Transverse colon (tissue), 4 donors: ENCODE data around the gene PPP1R14C. TPM values are rescaled to one million over a fixed set of nuclear protein-coding genes. Genes with fewer than 3 reads are reported as not detected.

Experiments
- DNase-seq: peaks from one replicate; pipeline ENCODE4 v3.0.0-alpha.2; 2019
- H3K27ac ChIP-seq, 4 donors: fragments of 200-600 bp; sonication (generic); 2 replicates each; pipeline ENCODE4 v1.5.1; 2016 to 2018; ENCODE audit warnings: inconsistent platforms in 4 of 4
- H3K27me3 ChIP-seq: fragments of 200-600 bp; sonication (generic); 2 replicates; pipeline ENCODE4 v1.5.1; 2017; ENCODE audit warnings: inconsistent platforms
- H3K36me3 ChIP-seq, 4 donors: fragments of 200-600 bp; sonication (generic); 2 replicates each; pipeline ENCODE4 v1.5.1; 2017 to 2019; ENCODE audit warnings: inconsistent platforms in 4 of 4
- H3K4me1 ChIP-seq, 4 donors: fragments of 200-600 bp; sonication (generic); 2 replicates each; pipeline ENCODE4 v1.5.1; 2017 to 2020; ENCODE audit warnings: inconsistent platforms in 4 of 4
- H3K4me3 ChIP-seq, 4 donors: fragments of 200-600 bp; sonication (generic); 1 replicate in 1 of 4; 2 replicates in 3 of 4; pipeline versions ENCODE4 v1.5.1 to v1.6.1; 2017 to 2019; ENCODE audit warnings: inconsistent platforms in 4 of 4
- H3K9me3 ChIP-seq, 2 donors: fragments of 200-600 bp; sonication (generic); 2 replicates each; pipeline ENCODE4 v1.5.1; 2017 to 2019; ENCODE audit warnings: inconsistent platforms in 2 of 2
- CTCF ChIP-seq, 5 experiments: fragments of 200-600 bp in 3 of 5; fragments of 450-650 bp in 2 of 5; sonication (generic) in 3 of 5; IDR thresholded peaks; 1 replicate in 2 of 5; 2 replicates in 3 of 5; pipeline ENCODE4 v1.5.1; 2016 to 2017; ENCODE audit warnings: antibody characterized with exemption in 5 of 5, inconsistent platforms in 3 of 5, mild to moderate bottlenecking in 2 of 5, moderate library complexity in 1 of 5
- EP300 ChIP-seq: sonication (generic); formaldehyde crosslinking; IDR thresholded peaks from one replicate; pipeline ENCODE4 v1.6.1; 2017; ENCODE audit warnings: antibody characterized with exemption, low read depth
- POLR2A ChIP-seq: fragments of 450-650 bp; IDR thresholded peaks from one replicate; pipeline ENCODE4 v1.6.1; 2016; ENCODE audit warnings: antibody characterized with exemption, mild to moderate bottlenecking, moderate library complexity
- POLR2AphosphoS5 ChIP-seq, 3 donors: sonication (generic); formaldehyde crosslinking; IDR thresholded peaks; one replicate each; pipeline ENCODE4 v1.6.1; 2016; ENCODE audit warnings: antibody characterized with exemption in 3 of 3
- WGBS, 2 donors: methylation state at CpG; one replicate each; pipeline ENCODE4 v1.1.5; 2018; ENCODE audit warnings: low coverage in 1 of 2; 5-methylcytosine and 5-hydroxymethylcytosine counted together
- in situ Hi-C, 4 donors: fragments of 200-750 bp; cut with MboI; loops; one replicate each; pipeline versions ENCODE4 v1.15.0 to v1.15.1; 2017; ENCODE audit warnings: low sequenced_read_pairs in 3 of 4, low pct_ligation_motif_present in 1 of 4, low pct_unique_long_range_greater_than_20kb in 1 of 4
- intact Hi-C: fragments of 100-400 bp; cut with DNase I; formaldehyde crosslinking; loops from one replicate; pipeline ENCODE4 v1.15.1; 2023; ENCODE audit warnings: low total_unique reads
- total RNA-seq, 4 donors: library from RNA; depleted of rRNA; stranded (reverse); fragments of >200 nt; gene quantifications; one replicate each; pipeline ENCODE4 v1.1.0, GENCODE V29; 2016

The PPP1R14C gene
- total RNA-seq, 4 donors from 2014 or later, result 1.2 to 64.5 (median 38.8) TPM

DNA sequence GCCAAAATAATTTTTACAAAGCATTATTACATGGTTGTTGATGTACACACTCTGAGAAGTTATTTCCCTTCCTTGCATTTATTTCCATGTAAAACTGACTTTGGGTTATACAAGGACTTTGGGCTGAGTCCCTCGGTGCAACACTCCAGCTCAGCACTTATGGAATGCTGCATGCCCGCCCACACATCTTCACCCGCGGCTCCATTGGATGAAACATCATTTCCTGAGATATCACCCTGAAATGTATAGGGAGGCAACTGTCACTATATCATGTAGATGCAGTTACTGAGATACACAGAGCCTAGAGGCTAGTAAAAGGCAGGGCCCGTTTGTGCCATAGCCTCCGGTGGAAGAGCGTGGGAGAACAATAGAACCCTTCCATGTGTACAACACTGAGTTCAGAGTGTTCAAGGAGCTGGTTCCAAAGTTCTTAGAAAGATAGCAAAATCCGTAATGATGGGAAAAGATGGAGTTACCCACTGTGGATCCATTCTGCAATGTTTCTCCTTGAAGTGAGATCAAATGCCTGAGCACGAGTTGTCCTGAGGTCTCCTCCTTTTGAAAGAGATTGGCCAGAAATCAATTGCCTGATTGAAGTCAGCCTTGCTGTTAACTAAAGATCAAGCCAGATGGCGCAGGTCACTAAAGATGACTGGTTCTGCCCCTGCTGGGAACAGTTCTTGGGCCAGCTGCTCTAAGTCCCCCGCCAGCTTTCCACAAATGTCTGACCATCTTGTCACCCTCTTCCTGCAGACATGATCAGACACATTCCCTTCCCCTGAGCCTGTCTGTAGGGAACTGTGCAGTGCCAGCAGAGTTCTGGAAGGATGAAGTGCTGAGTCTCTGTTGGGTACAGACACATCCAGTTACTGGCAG, 125.1 kb downstream of the PPP1R14C start:
- intact Hi-C loops, result no loop called here
- Histone ChIP-seq H3K27me3 (no peaks in the 10 kb centered on the region), H3K9me3 (no peaks in the 10 kb centered on the region), H3K4me3 (no peak overlapping the region), H3K4me1 (no peaks in the 10 kb centered on the region), H3K36me3 (no peaks in the 10 kb centered on the region), H3K27ac (no peak overlapping the region)
- 87 to 89% methylated on average over 3 to 11 of the region's 11 CpGs for WGBS, 2 donors
- in situ Hi-C loops, result no loop called here
- TF ChIP-seq POLR2AphosphoS5 (IDR thresholded peaks at IDR 0.05), result no peak
- TF ChIP-seq POLR2A, result no peak
- no peak for TF ChIP-seq EP300
- no peak for DNase-seq

DNA sequence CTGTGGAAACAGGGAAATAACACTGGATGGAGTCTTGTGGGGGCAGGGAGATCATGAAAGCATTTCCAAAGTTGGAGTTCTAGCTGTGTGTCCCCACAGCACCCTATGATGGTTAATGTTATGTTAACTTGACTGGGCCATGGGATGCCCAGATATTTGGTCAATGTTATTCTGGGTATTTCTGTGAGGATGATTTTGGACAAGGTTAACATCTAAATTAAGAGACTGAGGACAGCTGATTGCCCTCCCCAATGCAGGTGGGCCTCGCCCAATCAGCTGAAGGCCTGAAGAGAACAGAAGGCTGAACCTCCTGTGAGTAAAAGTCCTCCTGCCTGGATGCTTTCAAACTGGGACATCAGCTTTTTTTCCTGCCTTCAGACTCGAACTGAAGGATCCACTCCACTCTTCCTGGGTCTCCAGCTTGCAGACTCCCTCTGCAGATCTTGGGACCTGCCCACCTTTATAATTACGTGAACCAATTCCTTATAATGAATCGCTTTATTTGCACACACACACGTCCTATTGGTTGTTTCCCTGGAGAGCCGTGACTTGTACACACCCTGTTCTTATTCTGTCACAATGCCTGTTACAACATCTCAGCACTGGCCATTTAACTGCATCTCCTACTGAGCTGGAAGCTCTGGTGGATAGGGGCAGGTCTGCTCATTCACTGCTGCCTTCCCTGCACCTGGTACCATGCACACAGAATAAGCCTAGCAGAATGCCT, 126.4 kb downstream of the PPP1R14C start:
- TF ChIP-seq EP300, result no peak
- TF ChIP-seq POLR2A, result no peak
- no peak for TF ChIP-seq POLR2AphosphoS5 (IDR thresholded peaks at IDR 0.05)
- no peak for TF ChIP-seq CTCF (IDR thresholded peaks at IDR 0.05)
- Histone ChIP-seq H3K4me1 (no peaks in the 10 kb centered on the region), H3K27me3 (no peaks in the 10 kb centered on the region), H3K9me3 (no peaks in the 10 kb centered on the region), H3K36me3 (no peaks in the 10 kb centered on the region), H3K27ac (no peak overlapping the region), H3K4me3 (no peak overlapping the region)
- WGBS, 2 donors, result 85 to 89% methylated on average over 4 to 6 of the region's 6 CpGs
- in situ Hi-C loops (no loop called here), intact Hi-C loops (no loop called here)
- no peak for DNase-seq

- 65 to 81% methylated on average over 4 of the region's 4 CpGs for WGBS, 2 donors
These were observed 127.0 kb downstream of the PPP1R14C start for GRCh38 chr6:150269857-150270223.

GRCh38 chr6:150270330-150271052, 127.6 kb downstream of the PPP1R14C start:
- no peak overlapping the region for H3K4me3 ChIP-seq
- H3K9me3 ChIP-seq, result no peaks in the 10 kb centered on the region
- H3K27me3 ChIP-seq, result no peaks in the 10 kb centered on the region
- in situ Hi-C loops, result no loop called here
- WGBS, 2 donors, result 80 to 85% methylated on average over 7 to 9 of the region's 9 CpGs
- DNase-seq, result no peak
- H3K36me3 ChIP-seq, result no peaks in the 10 kb centered on the region
- H3K4me1 ChIP-seq, result no peaks in the 10 kb centered on the region
- intact Hi-C loops, result no loop called here
- TF ChIP-seq CTCF (IDR thresholded peaks at IDR 0.05), result no peak
- no peak overlapping the region for H3K27ac ChIP-seq

More at GRCh38 chr6:150269857-150270223, 127.0 kb downstream of the PPP1R14C start:
- Histone ChIP-seq H3K9me3 (no peaks in the 10 kb centered on the region), H3K27ac (no peak overlapping the region), H3K4me3 (no peak overlapping the region), H3K36me3 (no peaks in the 10 kb centered on the region), H3K27me3 (no peaks in the 10 kb centered on the region), H3K4me1 (no peaks in the 10 kb centered on the region)
- no peak for DNase-seq
- TF ChIP-seq POLR2A (no peak), EP300 (no peak), POLR2AphosphoS5 (IDR thresholded peaks at IDR 0.05) (no peak), CTCF (IDR thresholded peaks at IDR 0.05) (no peak)
- in situ Hi-C loops, result no loop called here
- intact Hi-C loops, result no loop called here
